OCI-M1 (cell line): Measurements from ENCODE around the gene GNPTG.
A peak's percentile ranks its signal among the peaks of the same experiment; 100 is the strongest.

Source experiments
- DNase-seq: peaks from one replicate; lab custom pipeline; 2025; lab: John Stamatoyannopoulos, UW

Gene GNPTG

DNA sequence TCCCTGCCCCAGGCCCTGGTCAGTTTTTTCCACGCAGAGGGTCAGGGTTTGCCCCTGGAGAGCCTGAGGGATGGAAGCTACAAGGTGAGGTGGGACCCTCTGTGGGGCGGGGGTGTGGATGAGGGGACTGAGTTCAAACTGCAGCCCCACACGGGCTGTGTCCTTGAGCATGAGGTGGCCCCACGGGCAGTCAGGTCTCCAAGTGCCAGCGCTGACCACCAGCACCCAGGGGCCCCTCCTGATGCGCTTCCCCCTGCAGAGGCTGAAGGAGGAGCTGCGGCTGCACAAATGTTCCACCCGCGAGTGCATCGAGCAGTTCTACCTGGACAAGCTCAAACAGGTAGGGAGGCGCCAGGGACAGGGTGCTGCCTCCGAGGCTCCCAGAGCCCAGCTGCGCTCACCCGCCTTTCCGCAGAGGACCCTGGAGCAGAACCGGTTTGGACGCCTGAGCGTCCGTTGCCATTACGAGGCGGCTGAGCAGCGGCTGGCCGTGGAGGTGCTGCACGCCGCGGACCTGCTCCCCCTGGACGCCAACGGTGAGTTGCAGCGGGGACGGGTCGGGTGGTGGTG is 4.4 kb upstream of the GNPTG start:
- no peak for DNase-seq

GRCh38 chr16:1347962-1348361 is 3.8 kb upstream of the GNPTG start:
- no peak for DNase-seq

GRCh38 chr16:1348441-1348840 is 3.3 kb upstream of the GNPTG start:
- DNase-seq: no peak

DNA sequence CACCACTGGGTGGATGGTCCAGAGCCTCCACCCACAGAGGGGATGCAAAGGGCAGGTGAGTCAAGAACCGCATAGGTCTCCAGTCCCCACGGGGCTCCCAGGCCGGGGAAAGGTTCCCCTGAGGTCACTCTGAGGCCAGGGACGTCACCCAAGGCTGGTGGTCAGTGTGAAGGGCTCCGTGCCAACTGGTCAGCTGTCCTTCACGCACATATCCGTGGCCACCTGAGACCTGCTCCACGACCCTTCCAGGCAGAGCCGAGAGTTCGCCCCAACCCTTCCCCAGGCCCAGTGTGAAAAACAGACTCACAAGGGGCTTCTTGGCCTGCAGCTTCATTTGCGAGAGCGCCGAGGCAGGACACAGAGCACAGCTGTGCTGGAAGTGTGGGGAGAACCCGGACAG is 2.8 kb upstream of the GNPTG start:
- no peak for DNase-seq

- DNase-seq: no peak
These were observed 2.4 kb upstream of the GNPTG start for GRCh38 chr16:1349351-1349750.

DNA sequence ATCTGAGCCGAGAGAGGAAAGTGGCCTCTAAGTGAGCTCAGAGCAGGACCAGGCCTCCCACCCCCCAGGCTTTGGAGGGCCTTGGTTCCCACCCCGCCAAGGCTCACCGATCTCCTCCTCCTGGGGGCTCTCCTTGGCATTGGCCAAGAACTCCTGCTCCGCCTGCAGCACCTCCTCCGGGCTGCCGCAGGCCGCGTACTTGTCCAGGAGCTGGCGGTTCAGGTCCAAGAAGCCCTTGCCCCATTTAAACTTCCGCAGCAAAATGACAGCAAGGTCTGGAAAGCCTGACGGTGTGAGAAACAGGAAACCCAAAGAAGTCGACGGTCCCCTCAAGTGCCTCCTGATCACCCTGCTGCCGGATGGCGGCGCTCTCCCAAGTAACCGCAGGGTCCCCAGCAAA is 1.8 kb upstream of the GNPTG start:
- DNase-seq: no peak

- no peak for DNase-seq
These were observed 1.0 kb upstream of the GNPTG start for GRCh38 chr16:1350691-1351090.

- no peak for DNase-seq
These were observed 533 bp upstream of the GNPTG start for GRCh38 chr16:1351215-1351581.

DNA sequence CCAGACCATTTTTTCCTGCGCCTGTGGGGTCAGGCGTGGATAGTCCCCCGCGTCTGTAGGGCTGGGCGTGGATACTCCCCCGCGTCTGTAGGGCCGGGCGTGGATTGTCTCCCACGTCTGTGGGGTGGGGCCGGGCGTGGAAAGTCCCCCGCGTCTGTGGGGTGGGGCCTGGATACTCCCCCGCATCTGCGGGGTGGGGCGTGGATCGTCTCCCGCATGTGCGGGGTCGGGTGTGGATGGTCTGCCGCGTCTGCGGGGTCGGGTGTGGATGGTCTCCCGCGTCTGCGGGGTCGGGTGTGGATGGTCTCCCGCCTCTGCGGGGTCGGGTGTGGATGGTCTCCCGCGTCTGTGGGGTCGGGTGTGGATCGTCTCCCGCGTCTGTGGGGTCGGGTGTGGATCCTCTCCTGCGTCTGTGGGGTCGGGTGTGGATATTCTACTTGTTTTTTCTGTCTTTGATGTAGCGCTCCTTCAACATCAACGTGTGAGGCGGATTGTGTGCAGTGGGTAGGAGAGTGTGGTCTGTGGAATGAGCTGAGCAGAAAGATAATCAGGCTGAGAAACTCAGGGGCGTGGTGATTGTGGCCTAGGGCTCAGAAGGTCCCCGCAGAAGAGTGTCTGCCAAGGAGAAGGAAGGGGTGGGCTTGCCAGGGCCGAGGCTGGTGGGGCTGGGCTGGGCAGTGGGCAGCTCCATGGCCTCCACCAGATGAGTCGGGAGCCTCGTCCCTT is 3.2 kb downstream of the GNPTG start:
- DNase-seq: peak; percentile 7

- no peak for DNase-seq
These were observed 3.9 kb downstream of the GNPTG start for GRCh38 chr16:1355591-1355990.

GRCh38 chr16:1356061-1356900 is 4.5 kb downstream of the GNPTG start:
- no peak for DNase-seq

DNA sequence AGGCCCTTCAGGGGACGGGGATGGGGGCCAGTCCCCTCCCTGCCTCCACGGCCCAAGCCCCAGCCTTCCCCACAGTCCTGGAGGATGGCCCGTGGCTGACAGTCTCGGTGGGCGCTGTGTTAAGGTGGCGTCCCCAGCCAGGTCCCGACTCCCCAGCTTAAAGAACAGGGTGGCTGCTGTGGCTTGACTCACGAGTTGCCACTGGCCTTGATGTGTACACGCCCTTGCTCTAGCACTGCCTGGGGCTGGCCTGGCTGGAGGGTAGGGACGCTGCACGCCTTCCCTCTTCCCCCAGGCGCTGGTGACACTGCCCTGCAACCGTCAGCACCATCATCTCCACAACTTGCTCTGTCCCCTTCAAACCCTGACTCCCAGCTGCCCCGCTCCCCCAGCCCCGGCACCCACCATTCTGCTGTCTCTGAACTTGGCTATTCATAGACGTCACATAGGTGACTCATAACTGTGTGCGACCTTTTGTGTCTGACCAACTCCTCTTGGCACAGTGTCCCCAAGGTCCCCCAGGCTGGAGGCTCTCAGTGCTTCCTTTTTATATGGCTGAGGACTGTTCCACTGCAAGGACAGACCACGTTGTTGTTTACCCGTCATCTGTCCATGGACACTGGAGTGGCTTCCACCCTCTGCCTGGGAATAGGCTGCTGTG is 6.3 kb downstream of the GNPTG start:
- DNase-seq: no peak

- DNase-seq: no peak
These were observed 10.1 kb downstream of the GNPTG start for GRCh38 chr16:1361685-1362360.

DNA sequence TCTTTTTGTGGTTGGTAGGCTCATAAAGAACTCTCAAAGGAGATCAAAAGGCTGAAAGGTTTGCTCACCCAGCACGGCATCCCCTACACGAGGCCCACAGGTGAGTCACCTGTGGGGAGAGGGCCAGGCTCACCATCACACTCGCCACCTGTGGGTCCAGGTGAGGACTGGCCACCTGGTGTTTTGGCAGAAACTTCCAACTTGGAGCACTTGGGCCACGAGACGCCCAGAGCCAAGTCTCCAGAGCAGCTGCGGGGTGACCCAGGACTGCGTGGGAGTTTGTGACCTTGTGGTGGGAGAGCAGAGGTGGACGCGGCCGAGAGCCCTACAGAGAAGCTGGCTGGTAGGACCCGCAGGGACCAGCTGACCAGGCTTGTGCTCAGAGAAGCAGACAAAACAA is 11.1 kb downstream of the GNPTG start:
- DNase-seq: no peak

GRCh38 chr16:1363501-1364041 is 11.8 kb downstream of the GNPTG start:
- DNase-seq: peak; percentile 68

GRCh38 chr16:1364510-1364909 is 12.8 kb downstream of the GNPTG start:
- DNase-seq: no peak

- DNase-seq: no peak
These were observed 14.5 kb downstream of the GNPTG start for GRCh38 chr16:1366060-1366711.

- no peak for DNase-seq
These were observed 15.1 kb downstream of the GNPTG start for GRCh38 chr16:1366712-1367299.

- DNase-seq: no peak
These were observed 15.9 kb downstream of the GNPTG start for GRCh38 chr16:1367486-1368174.
